Esophagus squamous epithelium (tissue), 4 donors: Measurements from ENCODE around the gene MFAP2.

Experiments
- POLR2A ChIP-seq, 4 donors: fragments of 450-650 bp; IDR thresholded peaks; one replicate each; pipeline ENCODE4 v1.6.1; 2017; ENCODE audit warnings: antibody characterized with exemption in 4 of 4, mild to moderate bottlenecking in 4 of 4, moderate library complexity in 3 of 4
- TF ChIP-seq, protein P1 (sequence below), 6 experiments: fragments of 450-650 bp in 4 of 6; fragments of 200-600 bp in 2 of 6; sonication (generic) in 2 of 6; IDR thresholded peaks; one replicate each; pipeline ENCODE4 v1.5.1; 2016 to 2019; ENCODE audit warnings: antibody characterized with exemption in 6 of 6, mild to moderate bottlenecking in 4 of 6, moderate library complexity in 4 of 6

DNA sequence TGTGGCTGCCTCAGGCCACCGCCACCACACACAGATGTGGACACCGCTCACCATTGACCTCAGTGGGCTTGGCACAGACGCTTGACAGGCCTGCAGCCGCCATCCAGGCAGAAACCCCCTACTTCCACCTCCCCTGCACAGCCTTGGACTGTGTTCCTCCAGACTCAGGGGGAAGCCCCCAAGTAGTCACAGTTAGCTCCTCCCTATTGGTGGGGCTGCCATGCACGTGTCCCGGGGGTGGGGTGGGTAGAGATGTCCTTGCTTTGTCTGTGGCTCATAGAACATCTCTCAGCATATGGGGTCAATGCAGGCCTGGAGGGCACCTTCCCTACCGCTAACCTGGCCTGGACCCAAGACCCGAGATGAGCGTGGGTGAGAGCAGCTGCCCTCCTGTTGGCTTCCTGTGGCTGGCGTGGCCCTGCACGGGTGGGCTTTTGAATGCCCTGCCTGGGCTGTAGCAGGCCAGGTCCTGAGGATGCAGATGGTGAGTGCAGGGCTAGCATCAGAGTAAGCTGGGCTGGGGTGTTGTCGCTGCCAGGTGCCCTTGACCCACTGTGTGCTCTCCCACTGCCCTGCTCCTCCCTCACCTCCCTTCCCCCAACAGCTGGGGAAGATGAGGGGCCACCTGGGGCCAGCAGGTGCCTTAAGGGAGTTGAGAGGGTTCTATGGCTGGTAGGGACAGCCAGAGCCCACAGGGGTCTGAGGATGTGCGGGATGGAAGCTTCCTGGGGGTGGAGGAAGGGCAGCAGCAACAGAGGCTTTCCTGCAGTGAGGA, 52.5 kb downstream of the MFAP2 start:
- TF ChIP-seq, protein P1, sequence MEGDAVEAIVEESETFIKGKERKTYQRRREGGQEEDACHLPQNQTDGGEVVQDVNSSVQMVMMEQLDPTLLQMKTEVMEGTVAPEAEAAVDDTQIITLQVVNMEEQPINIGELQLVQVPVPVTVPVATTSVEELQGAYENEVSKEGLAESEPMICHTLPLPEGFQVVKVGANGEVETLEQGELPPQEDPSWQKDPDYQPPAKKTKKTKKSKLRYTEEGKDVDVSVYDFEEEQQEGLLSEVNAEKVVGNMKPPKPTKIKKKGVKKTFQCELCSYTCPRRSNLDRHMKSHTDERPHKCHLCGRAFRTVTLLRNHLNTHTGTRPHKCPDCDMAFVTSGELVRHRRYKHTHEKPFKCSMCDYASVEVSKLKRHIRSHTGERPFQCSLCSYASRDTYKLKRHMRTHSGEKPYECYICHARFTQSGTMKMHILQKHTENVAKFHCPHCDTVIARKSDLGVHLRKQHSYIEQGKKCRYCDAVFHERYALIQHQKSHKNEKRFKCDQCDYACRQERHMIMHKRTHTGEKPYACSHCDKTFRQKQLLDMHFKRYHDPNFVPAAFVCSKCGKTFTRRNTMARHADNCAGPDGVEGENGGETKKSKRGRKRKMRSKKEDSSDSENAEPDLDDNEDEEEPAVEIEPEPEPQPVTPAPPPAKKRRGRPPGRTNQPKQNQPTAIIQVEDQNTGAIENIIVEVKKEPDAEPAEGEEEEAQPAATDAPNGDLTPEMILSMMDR (IDR thresholded peaks at IDR 0.05), result no peak
- no peak for TF ChIP-seq POLR2A (IDR thresholded peaks at IDR 0.05)
